ENCODE results near the gene S100A7.
A peak's percentile ranks its signal among the peaks of the same experiment; 100 is the strongest.
"Not testable (repeated sequence)": the region's sequence is repeated elsewhere in the genome, so short reads cannot be mapped to it uniquely, and the experiment has no call there.

Gene S100A7

DNA sequence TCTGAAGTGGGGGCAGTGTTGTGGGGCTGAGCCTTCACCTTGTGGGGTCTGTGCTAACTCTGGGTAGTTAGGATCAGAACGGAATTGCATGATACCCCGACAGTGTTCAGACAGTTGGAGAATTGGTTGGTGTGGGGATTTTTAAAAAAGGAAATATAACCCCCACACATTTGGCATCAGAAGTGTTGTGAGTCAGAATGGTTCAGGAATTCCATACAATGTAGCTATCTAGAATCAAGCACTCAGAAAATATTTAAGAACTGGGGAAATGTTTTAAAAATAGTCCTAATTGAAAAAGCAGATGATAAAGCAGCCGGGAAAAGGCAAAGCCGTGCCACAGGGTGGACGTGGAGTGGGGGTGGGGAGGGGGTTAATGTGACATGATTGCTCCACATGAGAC is 6.5 kb upstream of the S100A7 start:
- no peak for DNase-seq (ENCODE audit: low read depth)
- TF ChIP-seq, protein P1, sequence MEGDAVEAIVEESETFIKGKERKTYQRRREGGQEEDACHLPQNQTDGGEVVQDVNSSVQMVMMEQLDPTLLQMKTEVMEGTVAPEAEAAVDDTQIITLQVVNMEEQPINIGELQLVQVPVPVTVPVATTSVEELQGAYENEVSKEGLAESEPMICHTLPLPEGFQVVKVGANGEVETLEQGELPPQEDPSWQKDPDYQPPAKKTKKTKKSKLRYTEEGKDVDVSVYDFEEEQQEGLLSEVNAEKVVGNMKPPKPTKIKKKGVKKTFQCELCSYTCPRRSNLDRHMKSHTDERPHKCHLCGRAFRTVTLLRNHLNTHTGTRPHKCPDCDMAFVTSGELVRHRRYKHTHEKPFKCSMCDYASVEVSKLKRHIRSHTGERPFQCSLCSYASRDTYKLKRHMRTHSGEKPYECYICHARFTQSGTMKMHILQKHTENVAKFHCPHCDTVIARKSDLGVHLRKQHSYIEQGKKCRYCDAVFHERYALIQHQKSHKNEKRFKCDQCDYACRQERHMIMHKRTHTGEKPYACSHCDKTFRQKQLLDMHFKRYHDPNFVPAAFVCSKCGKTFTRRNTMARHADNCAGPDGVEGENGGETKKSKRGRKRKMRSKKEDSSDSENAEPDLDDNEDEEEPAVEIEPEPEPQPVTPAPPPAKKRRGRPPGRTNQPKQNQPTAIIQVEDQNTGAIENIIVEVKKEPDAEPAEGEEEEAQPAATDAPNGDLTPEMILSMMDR (conservative IDR thresholded peaks at IDR 0.05; ENCODE audit: low read depth, low read length): no peak
- H3K4me3 ChIP-seq (ENCODE audit: low read depth, low read length): no peak overlapping the region

DNA sequence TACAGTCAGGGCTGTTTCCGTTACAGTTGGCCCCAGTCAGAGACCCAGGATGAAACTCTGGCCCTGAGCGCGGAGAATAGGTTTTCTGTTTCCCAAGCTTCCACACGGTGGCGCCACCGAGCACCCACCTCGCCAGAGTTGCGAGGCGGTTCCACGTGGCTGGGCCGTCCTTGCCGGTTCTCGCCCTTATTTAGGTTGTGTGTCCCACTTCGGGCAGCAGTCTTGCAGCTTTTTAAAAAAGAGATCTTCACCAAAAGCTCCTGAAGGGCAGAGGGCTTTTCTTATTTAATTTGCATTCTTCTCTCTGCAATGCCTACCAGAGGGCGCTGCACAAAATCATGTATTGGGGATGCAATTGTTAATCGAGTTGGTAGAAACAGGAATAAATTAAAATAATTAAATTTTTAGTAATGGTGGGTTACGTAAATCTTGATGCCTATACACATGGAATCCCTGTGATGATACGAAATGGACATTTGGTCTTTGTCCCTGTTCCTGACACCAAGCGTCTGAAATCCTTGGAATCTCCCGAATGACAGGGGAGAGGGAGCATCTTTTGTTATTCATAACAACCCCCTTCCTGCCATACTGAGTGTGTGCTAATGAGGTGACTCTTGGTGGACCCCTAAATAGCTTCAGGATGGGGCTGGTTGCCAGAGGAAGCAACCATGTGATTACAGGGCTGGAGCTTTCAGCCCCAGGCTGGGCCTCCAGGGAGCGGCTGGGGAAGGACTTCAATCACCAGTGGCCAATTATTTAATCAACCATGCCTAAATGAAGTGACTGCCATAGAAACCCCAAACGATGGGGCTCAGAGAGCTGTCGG is 5.6 kb upstream of the S100A7 start:
- DNase-seq (ENCODE audit: low read depth): peak; percentile 40

DNA sequence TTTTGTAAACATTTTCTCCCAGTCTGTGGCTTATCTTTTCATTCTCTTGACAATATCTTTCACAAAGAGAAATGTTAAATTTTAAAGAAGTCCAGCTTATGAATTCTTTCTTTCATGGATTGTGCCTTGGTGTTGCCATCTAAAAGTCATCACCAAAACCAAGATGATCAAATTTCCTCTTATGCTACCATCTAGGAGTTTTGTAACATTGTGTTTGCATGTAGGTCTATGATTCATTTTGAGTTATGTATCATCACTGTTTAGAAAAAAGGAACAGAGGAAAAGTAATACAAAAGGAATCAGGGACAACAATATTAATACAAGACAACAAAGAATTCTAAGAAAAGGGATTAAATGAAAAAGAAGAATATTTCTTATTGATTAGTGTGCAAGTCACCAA is 2.3 kb upstream of the S100A7 start:
- H3K4me3 ChIP-seq (ENCODE audit: low read depth, low read length); DNase-seq (ENCODE audit: low read depth): not testable (repeated sequence)

More for the DNA sequence above, 5.6 kb upstream of the S100A7 start:
- H3K4me3 ChIP-seq (ENCODE audit: low read depth, low read length): no peak overlapping the region
- TF ChIP-seq, protein P1 (conservative IDR thresholded peaks at IDR 0.05; ENCODE audit: low read depth, low read length): peak; percentile 83

DNA sequence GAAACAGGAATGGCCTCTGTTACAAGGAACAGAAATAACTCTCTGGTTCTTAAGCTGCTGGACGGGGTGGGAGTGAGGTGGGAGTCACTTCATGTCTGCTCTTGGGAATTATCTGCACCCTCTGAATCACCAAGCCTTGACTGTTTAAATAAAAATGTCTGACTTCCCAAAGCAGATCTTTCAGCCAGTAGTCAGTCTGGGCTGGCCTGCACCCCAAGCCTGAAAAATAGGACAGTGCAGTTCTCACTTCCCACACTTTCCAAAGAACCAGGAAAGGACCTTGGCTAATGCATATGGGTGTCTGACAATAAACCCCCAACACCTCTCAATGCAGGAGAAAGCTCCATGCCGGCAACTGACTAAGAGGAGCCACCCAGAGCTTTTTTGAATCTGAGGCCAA is 796 bp downstream of the S100A7 start:
- DNase-seq (ENCODE audit: low read depth): no peak
- TF ChIP-seq, protein P1 (conservative IDR thresholded peaks at IDR 0.05; ENCODE audit: low read depth, low read length): no peak
- no peak overlapping the region for H3K4me3 ChIP-seq (ENCODE audit: low read depth, low read length)

DNA sequence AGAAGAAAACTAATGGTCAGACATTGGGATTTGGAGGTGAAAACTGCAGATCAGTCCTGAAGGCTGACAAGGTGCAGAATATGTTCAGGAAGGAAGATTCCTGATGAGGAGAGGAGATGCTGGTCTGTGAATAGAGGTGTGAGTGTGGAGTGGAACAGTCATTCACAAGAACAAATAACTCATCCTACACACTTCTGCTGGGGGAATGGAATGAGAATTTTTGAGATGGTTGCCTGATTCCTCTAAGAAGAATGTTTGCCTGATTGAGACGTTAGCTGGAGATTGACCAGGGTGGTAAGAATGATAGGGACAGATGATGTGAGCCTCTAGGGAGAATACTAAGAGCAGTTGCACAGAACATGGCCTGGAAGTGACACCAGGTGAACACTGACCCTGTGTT is 4.1 kb downstream of the S100A7 start:
- DNase-seq (ENCODE audit: low read depth): no peak
- TF ChIP-seq, protein P1 (conservative IDR thresholded peaks at IDR 0.05; ENCODE audit: low read depth, low read length): no peak
- H3K4me3 ChIP-seq (ENCODE audit: low read depth, low read length): no peak overlapping the region

DNA sequence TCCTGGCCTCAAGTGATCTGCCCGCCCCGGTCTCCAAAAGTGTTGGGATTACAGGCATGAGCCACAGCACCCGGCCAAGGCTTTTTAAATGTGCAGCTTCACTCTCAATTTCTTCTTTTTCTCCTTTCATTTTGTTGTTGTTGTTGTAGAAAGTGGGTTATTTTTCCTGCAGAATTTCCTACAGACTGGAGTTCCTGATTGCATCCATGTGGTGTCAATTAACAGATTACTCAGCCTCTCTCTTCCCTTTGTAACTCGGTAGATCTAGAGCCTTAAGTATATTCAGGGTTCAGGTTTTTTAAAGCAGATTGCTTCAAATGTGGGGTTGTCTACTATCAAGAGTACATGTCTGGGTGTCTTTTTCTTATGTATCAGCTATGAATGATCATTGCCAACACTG is 11.6 kb downstream of the S100A7 start:
- DNase-seq (ENCODE audit: low read depth); H3K4me3 ChIP-seq (ENCODE audit: low read depth, low read length): not testable (repeated sequence)

DNA sequence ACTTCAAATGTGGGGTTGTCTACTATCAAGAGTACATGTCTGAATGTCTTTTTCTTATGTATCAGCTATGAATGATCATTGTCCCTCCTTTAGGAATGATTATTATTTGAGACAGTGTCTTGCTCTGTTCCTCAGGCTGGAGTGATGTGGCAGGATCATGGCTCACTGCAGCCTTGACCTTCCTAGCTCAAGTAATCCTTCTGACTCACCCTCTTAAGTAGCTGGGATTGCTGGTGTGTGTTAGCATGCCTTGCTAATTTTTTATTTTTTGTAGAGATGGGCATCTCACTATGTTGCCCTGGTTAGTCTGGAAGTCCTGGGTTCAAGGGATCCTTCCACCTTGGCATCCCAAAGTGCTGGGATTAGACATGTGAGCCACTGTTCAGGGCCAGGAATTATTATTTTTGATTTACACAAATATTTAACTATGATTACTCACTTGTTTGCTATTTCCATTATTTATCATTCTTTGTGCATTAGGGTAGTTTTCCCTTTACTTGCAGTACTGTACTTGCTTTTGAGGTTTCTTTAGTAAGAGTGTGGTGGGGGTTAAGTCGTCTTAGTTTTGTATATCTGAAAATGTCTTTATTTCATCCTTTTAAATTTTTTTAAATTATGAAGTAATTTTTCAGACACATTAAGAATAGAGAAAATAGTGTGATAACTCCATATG is 12.8 kb downstream of the S100A7 start:
- peak; percentile 46 for DNase-seq (ENCODE audit: low read depth)

More for the DNA sequence above, 12.8 kb downstream of the S100A7 start:
- TF ChIP-seq, protein P1 (conservative IDR thresholded peaks at IDR 0.05; ENCODE audit: low read depth, low read length): no peak
- H3K4me3 ChIP-seq (ENCODE audit: low read depth, low read length): no peak overlapping the region

All from choroid plexus epithelial cell (primary cell).